Measurements from ENCODE around the gene HLA-DOA. TPM values are rescaled to one million over a fixed set of nuclear protein-coding genes. Genes with fewer than 3 reads are reported as not detected.
A peak's percentile ranks its signal among the peaks of the same experiment; 100 is the strongest.

HLA-DOA gene
- total RNA-seq, 2 donors from 2014 or later, result 2.0 to 83.3 TPM

- TF ChIP-seq CTCF (IDR thresholded peaks at IDR 0.05) (peak in 5 of 7 experiments; percentile 27 to 56 (median 54)), POLR2A (IDR thresholded peaks at IDR 0.05) (no peak)
- ATAC-seq (no peak), DNase-seq (peak in 3 of 4 donors; percentile 52 to 62 (median 52))
- no peaks in the 10 kb centered on the region for H3K36me3 ChIP-seq (replicated peaks in 1 of 2; ENCODE audit: insufficient read depth in 1 of 2, low read depth in 2 of 2)
- H3K27me3 ChIP-seq, result no peaks in the 10 kb centered on the region
- H3K27ac ChIP-seq, result peak overlapping the region; percentile 99 to 100 (median 100)
- H3K4me1 ChIP-seq, result peaks cover 38% of the 10 kb centered on the region
- H3K9me3 ChIP-seq, result no peaks in the 10 kb centered on the region
- intact Hi-C loops (cut with DNase I), result no loop called here
- H3K4me3 ChIP-seq, result peak overlapping the region in 1 of 2 donors; percentile 39
- WGBS, 2 donors, result 1 to 2% methylated on average over 16 of the region's 16 CpGs
Measured at GRCh38 chr6:32967151-32968091, 42.0 kb downstream of the HLA-DOA start.

- Histone ChIP-seq H3K4me1 (peaks cover 38% of the 10 kb centered on the region), H3K36me3 (replicated peaks in 1 of 2; ENCODE audit: insufficient read depth in 1 of 2, low read depth in 2 of 2) (no peaks in the 10 kb centered on the region), H3K4me3 (no peak overlapping the region), H3K27me3 (no peaks in the 10 kb centered on the region), H3K27ac (no peak overlapping the region), H3K9me3 (no peaks in the 10 kb centered on the region)
- no peak for TF ChIP-seq CTCF (IDR thresholded peaks at IDR 0.05)
- no peak for TF ChIP-seq POLR2A (IDR thresholded peaks at IDR 0.05)
- ATAC-seq (no peak), DNase-seq (no peak)
- intact Hi-C loops (cut with DNase I), result no loop called here
- WGBS, 2 donors, result 62 to 73% methylated on average over 5 of the region's 5 CpGs
Measured at GRCh38 chr6:32964776-32965175, 44.6 kb downstream of the HLA-DOA start.

GRCh38 chr6:32963866-32964265 lies 45.5 kb downstream of the HLA-DOA start:
- no peak overlapping the region for H3K27ac ChIP-seq
- no peak overlapping the region for H3K4me3 ChIP-seq
- 42 to 55% methylated on average over 1 of the region's 1 CpG for WGBS, 2 donors
- intact Hi-C loops (cut with DNase I), result no loop called here
- ATAC-seq, result no peak
- H3K27me3 ChIP-seq, result no peaks in the 10 kb centered on the region
- TF ChIP-seq CTCF (IDR thresholded peaks at IDR 0.05) (no peak), POLR2A (IDR thresholded peaks at IDR 0.05) (no peak)
- H3K36me3 ChIP-seq (replicated peaks in 1 of 2; ENCODE audit: insufficient read depth in 1 of 2, low read depth in 2 of 2), result no peaks in the 10 kb centered on the region
- DNase-seq, result no peak
- no peaks in the 10 kb centered on the region for H3K9me3 ChIP-seq
- H3K4me1 ChIP-seq, result peaks cover 38% of the 10 kb centered on the region

GRCh38 chr6:32962213-32962826 lies 47.1 kb downstream of the HLA-DOA start:
- no peak for TF ChIP-seq CTCF (IDR thresholded peaks at IDR 0.05)
- TF ChIP-seq POLR2A (IDR thresholded peaks at IDR 0.05), result no peak
- H3K4me3 ChIP-seq, result no peak overlapping the region
- no peaks in the 10 kb centered on the region for H3K9me3 ChIP-seq
- intact Hi-C loops (cut with DNase I), result no loop called here
- WGBS, 2 donors, result 63 to 67% methylated on average over 1 of the region's 1 CpG
- no peaks in the 10 kb centered on the region for H3K27me3 ChIP-seq
- ATAC-seq (no peak), DNase-seq (no peak)
- peaks cover 36% of the 10 kb centered on the region for H3K4me1 ChIP-seq
- H3K36me3 ChIP-seq (replicated peaks in 1 of 2; ENCODE audit: insufficient read depth in 1 of 2, low read depth in 2 of 2), result no peaks in the 10 kb centered on the region
- H3K27ac ChIP-seq, result no peak overlapping the region

All from body of pancreas (tissue), 4 donors.